Effector CD4-positive, alpha-beta T cell (primary cell): ENCODE data around the gene NXN. TPM values are rescaled to one million over a fixed set of nuclear protein-coding genes. Genes with fewer than 3 reads are reported as not detected.
A peak's percentile ranks its signal among the peaks of the same experiment; 100 is the strongest.

Experiments
- DNase-seq: peaks from one replicate; pipeline ENCODE4 v3.0.0-alpha.2; 2020
- total RNA-seq: gene quantifications from one replicate; lab custom pipeline; 2026; lab: John Stamatoyannopoulos, UW

NXN gene
- not detected for total RNA-seq

- DNase-seq, result peak; percentile 89
Observed at GRCh38 chr17:979539-980405, at the start of gene NXN. Gene NXN (minus strand): TSS chr17:979776.

DNA sequence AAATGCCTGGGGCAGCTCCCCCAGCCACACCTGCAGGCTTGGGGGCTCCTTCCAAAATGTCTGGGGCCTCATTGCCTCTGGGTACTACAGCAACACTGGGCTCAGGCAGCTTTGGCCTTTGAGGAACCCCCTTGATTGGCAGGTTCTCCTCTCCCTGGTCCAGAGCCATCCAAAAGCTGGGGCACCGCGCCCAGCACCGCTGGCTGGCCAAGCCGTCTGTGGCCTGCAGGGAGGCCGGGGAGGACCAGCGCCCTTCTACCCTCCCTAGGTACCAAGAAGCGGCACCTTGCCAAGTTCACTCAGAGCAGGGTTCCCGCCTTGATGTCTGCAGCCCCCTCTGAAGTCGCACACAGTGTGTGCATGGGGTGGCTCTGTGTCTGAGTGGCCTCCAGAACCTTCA, 47.5 kb upstream of the NXN start:
- no peak for DNase-seq

GRCh38 chr17:1026599-1026975, 47.0 kb upstream of the NXN start:
- DNase-seq, result no peak

- DNase-seq, result no peak
Observed at GRCh38 chr17:1025733-1026598, 46.4 kb upstream of the NXN start.

DNA sequence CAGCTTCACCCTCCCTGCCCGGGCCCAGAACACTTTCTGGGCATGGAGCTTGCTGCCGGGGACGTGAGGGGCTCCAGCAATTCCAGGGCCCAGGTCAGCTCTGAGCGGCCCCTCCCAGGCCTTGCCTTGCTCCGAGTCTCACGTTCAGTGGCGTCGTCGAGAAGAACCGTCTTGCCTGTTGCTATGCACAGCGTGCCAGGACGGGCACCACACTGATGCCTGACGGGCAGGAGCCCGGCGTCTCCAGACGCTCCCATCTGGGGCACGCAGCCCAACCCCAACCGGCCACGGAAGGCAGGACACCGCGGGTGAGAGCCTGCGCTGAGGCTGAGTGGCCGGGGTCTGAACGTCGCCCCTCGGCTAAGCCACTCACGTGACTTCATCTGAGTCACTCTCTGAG, 44.5 kb upstream of the NXN start:
- DNase-seq, result no peak

DNA sequence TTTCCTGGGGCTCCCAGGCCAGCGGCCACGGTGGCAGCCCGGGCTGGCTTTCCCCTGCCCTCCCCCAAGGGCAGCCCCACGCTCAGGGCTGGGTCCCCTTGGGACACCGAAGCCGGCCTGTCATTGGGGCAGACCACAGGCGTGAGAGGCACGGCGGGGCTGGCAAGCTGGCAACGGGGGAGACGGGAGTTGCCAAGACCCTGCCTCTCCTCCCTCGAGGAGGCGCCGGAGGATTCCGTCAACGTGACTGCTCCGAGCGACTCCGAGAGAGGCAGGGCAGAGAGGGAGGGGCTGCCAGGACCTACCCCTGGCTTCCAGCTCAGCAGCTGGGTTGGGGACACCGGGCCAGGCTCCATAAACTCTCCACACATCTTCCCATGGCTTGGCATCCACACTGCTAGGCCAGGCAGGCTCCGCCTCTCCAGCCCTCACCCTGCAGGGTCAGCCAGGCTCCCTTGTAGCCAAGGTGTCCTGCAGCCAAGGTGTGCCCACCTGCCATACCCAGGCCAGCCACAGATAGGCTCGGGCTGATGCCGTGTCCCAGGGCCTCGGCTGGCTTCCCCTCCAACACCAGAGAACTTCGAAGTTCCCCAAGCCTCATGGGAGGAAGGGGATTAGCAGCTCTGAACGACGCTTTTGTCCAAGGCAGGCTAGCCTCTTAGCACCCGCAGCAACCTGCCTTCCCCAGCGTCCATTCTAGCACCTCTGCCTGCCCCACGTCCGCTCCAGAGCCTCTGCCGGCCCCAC, 42.9 kb upstream of the NXN start:
- no peak for DNase-seq

DNA sequence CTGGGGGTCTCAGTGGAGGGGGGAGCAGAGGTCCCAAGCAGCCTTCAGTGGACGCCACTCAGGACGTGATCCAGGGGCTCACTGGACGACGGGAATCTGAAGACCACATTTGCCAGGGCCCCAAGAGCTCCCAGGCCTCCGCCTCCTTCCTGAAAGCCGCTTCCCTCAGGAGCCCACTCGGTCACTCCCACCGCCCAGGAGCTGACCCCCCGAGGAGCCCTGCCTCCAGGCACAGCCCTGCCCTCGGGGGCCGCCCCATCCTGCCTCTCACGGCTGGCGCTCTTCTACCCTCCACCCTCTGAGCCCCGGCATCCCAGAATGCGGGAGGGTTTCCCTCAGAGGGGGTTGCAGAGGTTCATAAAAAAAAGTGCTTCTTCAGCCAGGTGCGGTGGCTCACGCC, 41.6 kb upstream of the NXN start:
- no peak for DNase-seq

- DNase-seq, result no peak
Observed at GRCh38 chr17:1019451-1019850, 39.9 kb upstream of the NXN start.

- no peak for DNase-seq
Observed at GRCh38 chr17:1018547-1018946, 39.0 kb upstream of the NXN start.

DNA sequence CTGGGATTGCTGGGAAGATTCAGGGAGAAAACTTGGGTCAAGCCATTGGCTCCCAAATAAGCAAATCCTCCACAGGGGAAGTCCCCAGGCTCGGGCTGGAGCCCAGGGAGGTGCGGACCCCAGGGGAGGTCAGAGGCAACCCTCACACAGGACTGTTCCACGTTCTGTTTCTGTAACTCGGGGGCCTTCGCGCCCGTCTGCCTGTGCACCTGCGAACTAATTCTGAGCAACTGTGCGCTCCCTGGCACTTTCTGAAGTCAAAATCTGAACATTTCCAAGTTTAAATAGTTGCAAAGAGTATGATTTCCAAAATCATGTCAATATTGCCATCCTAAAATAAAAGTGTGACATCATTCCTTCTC, 34.1 kb upstream of the NXN start:
- DNase-seq, result no peak

- no peak for DNase-seq
Observed at GRCh38 chr17:1012823-1013728, 33.5 kb upstream of the NXN start.

DNA sequence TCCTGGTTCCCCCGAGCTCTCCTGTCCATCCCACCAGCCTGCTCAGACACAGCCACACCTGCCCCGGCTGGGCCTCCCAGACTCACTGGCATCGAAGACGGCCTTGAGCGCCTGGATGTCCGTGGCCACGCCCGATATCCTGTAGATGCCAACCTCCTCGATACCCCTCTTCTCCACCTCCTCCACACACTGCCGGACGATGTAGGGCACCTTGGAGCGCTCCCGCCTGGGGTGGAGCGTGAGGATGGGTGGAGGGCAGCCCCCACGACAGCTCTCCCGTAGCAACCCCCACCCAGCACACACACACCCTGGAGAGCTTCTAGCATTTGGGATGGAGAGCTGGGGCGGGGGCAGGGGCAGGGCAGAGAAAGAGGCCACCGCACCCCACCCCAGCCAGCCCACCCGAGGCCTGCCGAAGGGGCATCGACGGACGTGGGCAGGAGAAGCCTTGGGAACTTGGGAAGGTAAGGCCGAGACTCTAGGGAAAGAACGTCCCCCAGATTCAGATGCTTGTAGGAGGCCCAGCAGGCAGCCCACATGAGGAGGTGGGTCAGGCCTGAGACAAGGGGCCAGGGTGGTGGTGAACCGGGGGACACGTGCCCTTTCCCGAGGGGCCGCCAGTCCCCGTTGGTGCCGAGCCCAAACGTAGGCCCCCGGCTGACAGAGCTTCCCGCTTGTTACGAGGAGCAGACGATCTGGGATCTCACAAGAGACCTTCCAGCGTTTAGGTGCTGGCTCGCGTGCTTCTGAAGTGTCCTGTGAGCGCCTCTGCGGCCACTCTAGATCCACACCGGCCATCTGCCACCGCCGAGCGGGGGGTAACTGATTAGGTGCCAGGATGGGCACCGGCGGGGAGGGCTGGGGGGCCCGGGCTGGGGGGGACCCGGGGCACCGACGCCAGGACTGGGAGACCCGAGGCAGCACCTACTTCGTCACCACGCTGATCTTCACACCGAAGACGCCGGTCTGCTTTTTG, 32.5 kb upstream of the NXN start:
- no peak for DNase-seq

GRCh38 chr17:1011138-1011537, 31.6 kb upstream of the NXN start:
- no peak for DNase-seq

GRCh38 chr17:1010586-1010985, 31.0 kb upstream of the NXN start:
- DNase-seq, result no peak

- DNase-seq, result no peak
Observed at GRCh38 chr17:1010086-1010450, 30.5 kb upstream of the NXN start.

DNA sequence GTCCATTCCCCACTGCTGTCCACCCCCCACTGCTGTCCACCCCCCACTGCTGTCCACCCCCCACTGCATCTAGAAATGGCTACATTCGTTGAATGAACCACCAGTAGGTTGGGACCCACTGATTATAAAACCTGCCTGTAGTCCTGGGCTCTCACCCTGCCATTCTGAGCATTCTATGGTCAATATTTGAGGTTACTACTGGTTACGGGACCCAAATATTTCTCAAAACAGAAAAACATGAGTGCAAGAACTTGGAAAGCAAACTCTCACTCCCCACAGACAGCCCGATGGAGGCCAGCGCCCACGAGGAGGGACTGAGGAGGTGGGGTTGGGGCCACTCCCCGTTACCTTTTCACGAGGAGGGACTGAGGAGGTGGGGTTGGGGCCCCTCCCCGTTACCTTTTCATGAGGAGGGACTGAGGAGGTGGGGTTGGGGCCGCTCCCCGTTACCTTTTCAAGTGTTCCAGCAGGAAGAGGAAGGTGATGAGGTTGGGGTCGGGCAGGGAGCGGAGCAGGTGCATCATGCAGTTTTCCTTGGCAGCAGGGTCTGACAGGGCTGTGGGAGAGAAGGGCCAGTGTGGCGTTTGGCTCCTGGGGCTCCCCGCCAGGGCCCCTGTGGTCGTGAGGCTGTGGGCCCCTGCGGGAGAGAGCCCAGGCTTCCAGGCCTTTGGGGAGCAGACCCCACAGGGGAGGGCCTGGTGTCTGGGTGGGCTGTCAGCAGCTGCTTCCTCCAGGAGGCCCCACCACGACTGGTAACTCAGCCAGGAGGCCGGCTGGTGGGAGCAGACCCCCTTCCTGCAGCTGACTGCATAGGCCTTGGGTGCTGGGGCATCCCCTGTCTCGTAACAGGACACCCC, 29.9 kb upstream of the NXN start:
- no peak for DNase-seq

DNA sequence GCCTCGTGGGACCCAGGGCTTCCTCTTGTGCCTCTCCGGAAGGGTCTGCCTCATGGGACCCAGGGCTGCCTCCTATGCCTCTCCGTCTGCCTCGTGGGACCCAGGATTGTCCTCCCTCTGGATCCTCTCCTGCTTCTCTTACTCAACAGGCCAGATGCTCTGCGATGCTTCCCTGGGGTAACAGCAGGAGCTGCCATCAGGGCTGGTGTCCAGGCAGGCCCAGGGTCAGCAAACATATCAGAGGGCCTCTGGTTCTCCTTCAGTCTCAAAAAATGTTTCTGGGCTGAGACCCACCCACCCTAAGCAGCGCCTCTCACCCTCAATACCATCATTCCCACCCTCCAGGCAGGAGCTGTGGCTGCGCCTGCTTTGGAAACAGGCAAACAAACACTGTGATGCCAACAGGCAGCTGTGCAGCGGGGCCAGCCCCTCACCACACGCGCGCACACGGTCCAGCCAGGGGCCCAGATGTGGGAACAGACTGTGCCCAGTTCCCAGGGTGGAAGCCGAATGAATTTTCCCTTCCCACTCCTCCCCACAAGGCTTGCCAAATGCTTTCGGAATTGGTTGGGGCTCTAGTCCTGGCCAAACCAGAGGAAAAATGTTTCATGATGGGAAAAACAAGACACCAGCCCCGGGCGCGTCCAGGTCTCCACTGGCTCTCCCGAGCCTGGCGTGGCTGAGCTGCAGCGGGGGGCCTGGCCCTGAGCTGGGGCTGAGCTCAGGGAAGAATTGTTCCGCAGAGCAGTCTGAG, 28.6 kb upstream of the NXN start:
- DNase-seq, result no peak

DNA sequence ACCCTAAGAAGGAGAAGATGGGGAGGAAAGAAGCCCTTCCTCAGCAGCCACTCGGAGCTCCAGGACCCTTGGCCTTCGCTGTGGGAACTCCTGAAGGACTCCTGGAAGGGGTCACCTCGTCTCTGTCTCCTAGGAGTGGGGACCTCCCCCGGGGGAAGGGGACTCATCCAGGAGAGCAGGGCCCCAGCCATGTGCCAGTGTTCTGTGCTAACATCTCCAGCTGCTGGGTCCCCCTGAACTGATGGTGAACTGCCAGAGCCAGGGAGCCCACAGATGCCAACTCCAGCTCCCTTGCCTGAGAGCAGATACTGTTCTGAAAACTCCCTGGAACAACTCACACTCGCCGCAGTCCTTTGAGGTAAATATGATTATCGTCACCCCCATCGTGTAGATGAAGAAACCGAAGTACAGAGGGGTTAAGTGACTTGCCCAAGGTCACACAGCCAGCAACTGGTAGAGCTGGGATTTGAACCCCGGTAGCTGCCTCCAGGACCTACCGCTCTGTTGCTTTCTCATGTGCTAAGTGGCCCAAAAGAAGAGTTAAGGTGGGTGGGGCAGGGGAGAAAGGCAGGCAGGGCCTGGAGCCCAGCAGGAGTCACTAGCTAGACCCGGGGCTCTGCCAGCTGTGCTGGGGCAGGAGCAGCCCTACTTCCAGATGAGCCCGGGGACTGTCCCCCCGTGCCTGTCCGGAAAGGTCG, 27.9 kb upstream of the NXN start:
- no peak for DNase-seq

DNA sequence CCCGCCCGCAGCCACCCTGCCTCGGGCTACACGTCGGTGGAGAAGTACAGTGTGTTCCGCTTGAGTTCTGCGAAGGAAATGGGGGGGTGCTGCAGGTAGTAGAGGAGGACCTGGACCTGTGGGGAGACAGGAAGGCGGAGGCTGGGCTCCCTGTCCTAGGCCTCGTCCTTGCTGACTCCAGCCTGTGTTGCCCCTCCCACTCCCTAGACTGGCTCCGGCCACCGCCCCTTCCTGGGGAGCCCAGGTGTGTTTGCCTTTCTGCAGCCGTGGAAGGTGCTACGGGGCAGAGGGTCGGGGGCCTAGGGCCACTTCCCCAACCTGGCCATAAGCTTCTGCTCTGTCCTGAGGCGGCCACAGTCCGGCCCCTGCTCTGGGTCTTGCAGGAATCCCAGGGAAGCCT, 26.5 kb upstream of the NXN start:
- DNase-seq, result no peak
